SK-N-SH (cell line): ENCODE measurements around the gene TAX1BP1.

Experiments used
- CHD2 ChIP-seq: fragments of 150-350 bp; IDR thresholded peaks from 2 replicates; pipeline ENCODE4 v1.6.1; 2018; ENCODE audit warnings: low read length; ENCODE audit not compliant: partially characterized antibody
- CTCF ChIP-seq: fragments of 200-600 bp; sonication (generic); IDR thresholded peaks from 2 replicates; pipeline ENCODE4 v1.6.1; 2017; ENCODE audit warnings: antibody characterized with exemption, mild to moderate bottlenecking, moderate library complexity
- EZH2phosphoT487 ChIP-seq: fragments of 200-600 bp; sonication (generic); IDR thresholded peaks from 2 replicates; pipeline ENCODE4 v1.6.1; 2017; ENCODE audit warnings: low read depth, mixed run types, mild to moderate bottlenecking, antibody characterized with exemption, moderate library complexity, borderline replicate concordance
- GABPA ChIP-seq: IDR thresholded peaks from 2 replicates; pipeline ENCODE4 v1.4.0; 2012; ENCODE audit warnings: low read depth, mild to moderate bottlenecking
- GATA2 ChIP-seq: sonication (generic); formaldehyde crosslinking; IDR thresholded peaks from 2 replicates; pipeline ENCODE4 v1.5.0; 2020; ENCODE audit warnings: mild to moderate bottlenecking, missing genetic modification reagents
- MEF2A ChIP-seq: IDR thresholded peaks from 2 replicates; pipeline ENCODE4 v1.4.0; 2012; ENCODE audit warnings: low read depth, borderline replicate concordance
- NFIC ChIP-seq: IDR thresholded peaks from 2 replicates; pipeline ENCODE4 v1.4.0; 2012; ENCODE audit warnings: borderline replicate concordance
- POLR2AphosphoS5 ChIP-seq: IDR thresholded peaks from 2 replicates; pipeline ENCODE4 v1.6.1; 2012; ENCODE audit warnings: low read depth, low read length
- RAD21 ChIP-seq: IDR thresholded peaks from 2 replicates; pipeline ENCODE4 v1.6.1; 2012; ENCODE audit warnings: mild to moderate bottlenecking, low read length
- RXRA ChIP-seq: IDR thresholded peaks from 2 replicates; pipeline ENCODE4 v1.4.0; 2012; ENCODE audit warnings: low read depth, mild to moderate bottlenecking, borderline replicate concordance
- SMC3 ChIP-seq: IDR thresholded peaks from 2 replicates; pipeline ENCODE4 v1.6.1; 2012; ENCODE audit warnings: low read depth, low read length, improper control_type of control experiment
- TAF1 ChIP-seq: IDR thresholded peaks from 2 replicates; pipeline ENCODE4 v1.6.1; 2012; ENCODE audit warnings: low read depth, mild to moderate bottlenecking, low read length, moderate library complexity, borderline replicate concordance
- TCF12 ChIP-seq: IDR thresholded peaks from 2 replicates; pipeline ENCODE4 v1.4.0; 2012
- TEAD4 ChIP-seq: IDR thresholded peaks from 2 replicates; pipeline ENCODE4 v1.4.0; 2012; ENCODE audit warnings: mild to moderate bottlenecking, borderline replicate concordance; ENCODE audit not compliant: insufficient read depth

- TF ChIP-seq CTCF (no peak), RAD21 (no peak), SMC3 (no peak), RXRA (no peak), GATA2 (no peak), POLR2AphosphoS5 (no peak), GABPA (no peak), EZH2phosphoT487 (no peak), TCF12 (no peak), MEF2A (no peak), NFIC (no peak), TEAD4 (no peak), TAF1 (no peak), CHD2 (no peak)
Measured at GRCh38 chr7:27810186-27810585, 70.2 kb downstream of the TAX1BP1 start.
